Bronchial epithelial cell (primary cell): ENCODE results near the gene MMD2. TPM values are rescaled to one million over a fixed set of nuclear protein-coding genes. Genes with fewer than 3 reads are reported as not detected.

Source experiments
- DNase-seq: peaks from one replicate; pipeline ENCODE4 v3.0.0-alpha.2; 2010; ENCODE audit warnings: low read depth
- FAIRE-seq: peaks from 2 replicates; lab custom pipeline; 2011; peaks lifted over from hg19 to GRCh38; lab: Jason Lieb, UNC
- H3K27me3 ChIP-seq: 2 replicates; pipeline ENCODE4 v1.5.1; 2011; ENCODE audit warnings: low read length; ENCODE audit not compliant: control insufficient read depth, insufficient read depth
- H3K36me3 ChIP-seq: 2 replicates; pipeline ENCODE4 v1.5.1; 2011; ENCODE audit warnings: low read length; ENCODE audit not compliant: control insufficient read depth, insufficient read depth
- H3K4me3 ChIP-seq: 2 replicates; pipeline ENCODE4 v1.5.1; 2011; ENCODE audit warnings: mild to moderate bottlenecking, low read depth, low read length, control low read depth
- total RNA-seq: library from RNA; depleted of rRNA; stranded (reverse); fragments of >200 nt; gene quantifications from 2 replicates; pipeline ENCODE4 v1.2.1, GENCODE V29; 2014
- TF ChIP-seq, protein P1 (sequence below): IDR thresholded peaks from 2 replicates; pipeline ENCODE4 v1.5.1; 2011; ENCODE audit warnings: mild to moderate bottlenecking, moderate library complexity, low read length, control low read depth, inconsistent platforms; ENCODE audit not compliant: insufficient read depth, severe bottlenecking

MMD2 gene
- total RNA-seq, 1 donor from 2014 or later = not detected

DNA sequence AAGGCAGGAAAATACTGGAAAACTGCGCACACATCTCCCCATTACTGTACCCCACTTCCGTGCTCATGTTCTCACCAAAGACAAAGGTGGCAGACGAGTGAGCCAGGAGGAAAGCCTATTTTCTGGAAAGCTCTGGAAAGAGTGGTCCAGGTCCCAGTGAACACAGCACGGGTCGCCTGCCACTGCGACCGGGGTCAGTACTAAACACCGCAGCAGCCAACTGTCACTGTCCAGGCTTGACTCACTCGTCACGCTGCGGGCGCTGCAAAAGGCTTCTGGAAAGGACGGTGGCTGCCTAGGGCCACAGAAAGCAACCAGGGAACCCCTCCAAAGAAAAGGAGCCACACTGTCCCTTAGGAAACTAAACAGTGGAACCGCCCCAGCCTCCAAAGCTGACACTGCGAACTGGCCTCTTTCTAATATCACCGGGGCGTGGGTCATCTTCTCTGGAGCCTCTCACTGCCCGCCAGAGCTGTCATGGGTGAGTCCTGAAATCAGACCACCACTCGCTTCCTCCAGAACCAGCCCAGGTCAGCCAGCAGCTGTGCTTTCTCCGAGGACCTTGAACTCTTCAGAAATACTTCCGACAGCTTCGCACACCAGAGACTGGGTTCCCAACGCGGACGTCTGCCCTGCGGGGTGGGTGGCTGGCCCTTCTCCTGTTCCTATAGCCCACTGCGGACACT is 79.4 kb downstream of the MMD2 start:
- TF ChIP-seq, protein P1, sequence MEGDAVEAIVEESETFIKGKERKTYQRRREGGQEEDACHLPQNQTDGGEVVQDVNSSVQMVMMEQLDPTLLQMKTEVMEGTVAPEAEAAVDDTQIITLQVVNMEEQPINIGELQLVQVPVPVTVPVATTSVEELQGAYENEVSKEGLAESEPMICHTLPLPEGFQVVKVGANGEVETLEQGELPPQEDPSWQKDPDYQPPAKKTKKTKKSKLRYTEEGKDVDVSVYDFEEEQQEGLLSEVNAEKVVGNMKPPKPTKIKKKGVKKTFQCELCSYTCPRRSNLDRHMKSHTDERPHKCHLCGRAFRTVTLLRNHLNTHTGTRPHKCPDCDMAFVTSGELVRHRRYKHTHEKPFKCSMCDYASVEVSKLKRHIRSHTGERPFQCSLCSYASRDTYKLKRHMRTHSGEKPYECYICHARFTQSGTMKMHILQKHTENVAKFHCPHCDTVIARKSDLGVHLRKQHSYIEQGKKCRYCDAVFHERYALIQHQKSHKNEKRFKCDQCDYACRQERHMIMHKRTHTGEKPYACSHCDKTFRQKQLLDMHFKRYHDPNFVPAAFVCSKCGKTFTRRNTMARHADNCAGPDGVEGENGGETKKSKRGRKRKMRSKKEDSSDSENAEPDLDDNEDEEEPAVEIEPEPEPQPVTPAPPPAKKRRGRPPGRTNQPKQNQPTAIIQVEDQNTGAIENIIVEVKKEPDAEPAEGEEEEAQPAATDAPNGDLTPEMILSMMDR = no peak
- H3K4me3 ChIP-seq = no peak overlapping the region
- H3K27me3 ChIP-seq = no peaks in the 10 kb centered on the region
- DNase-seq (no peak), FAIRE-seq (no peak)
- H3K36me3 ChIP-seq = no peaks in the 10 kb centered on the region

DNA sequence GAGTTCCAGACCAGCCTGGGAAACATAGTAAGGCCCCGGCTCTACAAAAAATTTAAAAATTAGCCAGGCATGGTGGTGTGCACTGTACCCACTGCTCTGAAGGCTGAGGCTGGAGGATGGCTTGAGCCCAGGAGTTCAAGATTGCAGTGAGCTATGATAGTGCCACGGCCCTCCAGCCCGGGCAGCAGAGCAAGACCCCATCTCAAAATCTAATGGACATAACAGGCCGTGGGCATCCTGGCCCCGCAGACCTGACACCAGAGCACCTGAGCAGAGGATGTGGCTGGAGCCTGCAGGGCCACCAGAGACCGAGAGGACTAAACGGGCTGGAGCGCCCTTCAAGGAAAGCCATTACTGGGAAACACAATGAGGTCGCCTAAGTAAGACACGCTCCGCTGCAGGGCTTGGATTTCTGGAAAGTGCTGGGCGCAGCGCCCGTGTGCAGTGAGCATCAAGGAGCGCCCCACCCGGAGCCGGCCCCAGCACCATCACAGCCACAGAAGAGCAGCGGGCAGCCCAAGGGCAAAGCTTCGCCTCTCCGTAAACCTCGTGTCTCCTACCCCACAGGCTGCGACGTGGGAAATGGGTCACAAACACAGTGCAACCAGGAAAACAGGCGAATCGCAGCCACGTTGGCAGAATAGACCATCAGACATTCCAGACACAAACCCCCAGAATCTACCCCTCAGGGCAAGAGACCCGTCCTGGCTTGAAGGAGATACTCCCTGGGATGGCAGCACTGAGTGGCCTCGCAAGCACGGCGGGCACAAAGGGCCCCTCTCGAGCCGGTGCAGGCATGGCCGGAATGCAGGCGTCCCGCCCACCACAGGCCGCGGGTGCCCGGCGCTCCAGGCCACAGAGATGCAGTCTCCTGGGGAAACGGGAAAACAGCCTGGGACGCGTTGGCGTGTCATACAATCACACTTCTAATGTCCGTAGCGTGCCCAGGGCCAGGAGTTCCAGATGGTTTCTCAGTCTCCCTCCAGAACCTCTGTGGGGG is 80.4 kb downstream of the MMD2 start:
- no peak for DNase-seq
- Histone ChIP-seq H3K27me3 (no peaks in the 10 kb centered on the region), H3K4me3 (no peak overlapping the region), H3K36me3 (no peaks in the 10 kb centered on the region)
- no peak for FAIRE-seq
- TF ChIP-seq, protein P1 = no peak

DNA sequence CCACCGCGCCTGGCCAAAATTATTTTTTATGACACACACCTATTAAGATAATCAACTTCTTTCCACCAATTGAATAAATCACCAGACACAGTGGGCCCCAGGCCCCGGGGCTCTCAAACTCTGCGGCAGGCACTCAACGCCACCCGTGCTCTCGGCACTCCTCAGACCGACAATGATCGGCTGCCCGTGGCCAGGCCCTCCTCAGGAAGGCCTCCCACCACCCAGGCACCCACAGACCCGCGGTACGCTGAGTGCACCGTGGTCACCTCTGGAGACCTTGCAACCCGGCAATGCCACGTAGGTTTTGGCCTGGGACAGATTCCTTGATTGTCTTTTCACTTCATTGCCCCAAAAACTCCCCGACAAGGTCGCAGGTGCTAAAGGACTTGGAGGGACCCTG is 82.4 kb downstream of the MMD2 start:
- TF ChIP-seq, protein P1 = no peak

DNA sequence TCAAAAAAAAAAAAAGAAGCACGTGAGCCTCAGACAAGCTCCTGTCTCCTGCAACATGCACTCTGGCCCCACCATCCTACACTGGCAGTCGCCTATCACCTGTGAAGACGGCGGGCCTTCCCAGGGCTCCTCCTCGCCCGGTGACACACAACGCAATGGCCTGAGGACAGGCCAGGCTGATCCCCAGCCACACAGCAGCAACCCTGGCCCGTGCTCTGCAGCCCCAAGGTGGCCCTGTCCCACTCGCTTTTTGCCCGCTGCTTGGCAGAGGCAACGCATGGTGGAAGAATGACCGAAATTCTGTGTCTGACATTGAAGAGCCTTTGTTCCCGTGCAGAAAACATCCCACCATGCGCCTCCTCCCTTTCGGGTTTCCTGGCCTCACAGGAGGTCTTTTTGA is 83.6 kb downstream of the MMD2 start:
- DNase-seq (no peak), FAIRE-seq (no peak)
- no peak overlapping the region for H3K4me3 ChIP-seq
- no peaks in the 10 kb centered on the region for H3K36me3 ChIP-seq
- no peaks in the 10 kb centered on the region for H3K27me3 ChIP-seq
- TF ChIP-seq, protein P1 = no peak

More for the DNA sequence above, 82.4 kb downstream of the MMD2 start:
- Histone ChIP-seq H3K4me3 (no peak overlapping the region), H3K27me3 (no peaks in the 10 kb centered on the region), H3K36me3 (no peaks in the 10 kb centered on the region)
- no peak for DNase-seq
- FAIRE-seq = no peak

DNA sequence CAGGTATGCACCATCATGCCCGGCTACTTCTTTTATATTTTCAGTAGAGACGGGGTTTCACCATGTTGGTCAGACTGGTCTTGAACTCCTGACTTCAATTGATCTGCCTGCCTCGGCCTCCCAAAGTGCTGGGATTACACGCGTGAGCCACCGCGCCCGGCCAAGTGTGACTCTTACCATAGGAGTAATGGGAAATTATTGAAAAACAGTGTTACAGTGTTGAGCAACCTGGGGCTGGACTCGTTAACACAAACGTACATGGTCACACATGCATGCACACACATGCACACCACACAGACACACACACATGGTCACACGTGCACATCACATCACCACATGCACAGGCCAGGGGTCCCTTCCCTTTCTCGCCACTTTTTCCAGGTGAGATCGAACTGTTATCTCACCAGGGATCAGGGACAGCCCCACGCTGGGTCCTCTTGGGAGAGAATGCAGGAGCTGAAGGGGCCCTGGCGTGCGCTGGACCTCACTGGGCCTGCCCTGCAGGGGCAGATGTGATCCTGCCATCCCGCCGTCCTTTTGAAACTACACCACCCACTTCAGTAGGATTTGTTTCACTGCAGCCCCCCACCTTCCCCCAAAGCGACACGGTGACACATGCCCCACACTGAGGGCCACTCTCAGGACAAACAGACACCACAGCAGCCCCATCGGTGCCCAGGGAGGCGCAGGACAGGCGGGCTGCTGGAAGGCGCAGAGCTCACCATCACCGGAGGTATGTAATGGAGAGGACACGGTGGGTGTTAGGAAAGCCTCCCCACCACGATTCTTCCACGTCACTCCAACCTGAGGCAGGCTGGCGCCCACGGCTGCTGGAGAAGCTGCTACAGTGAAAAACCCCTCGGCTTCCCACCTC is 85.7 kb downstream of the MMD2 start:
- DNase-seq (no peak), FAIRE-seq (no peak)
- Histone ChIP-seq H3K27me3 (no peaks in the 10 kb centered on the region), H3K36me3 (no peaks in the 10 kb centered on the region), H3K4me3 (no peak overlapping the region)
- TF ChIP-seq, protein P1 = no peak
